GM18858 (cell line): ENCODE measurements around the gene PLK5.
"Not testable (repeated sequence)": the region's sequence is repeated elsewhere in the genome, so short reads cannot be mapped to it uniquely, and the experiment has no call there.

Source experiments
- ATAC-seq: cut with Tn5 transposase; IDR thresholded peaks from one replicate; pipeline ENCODE4 v1.9.1; 2021; ENCODE audit not compliant: unreplicated experiment

The PLK5 gene

DNA sequence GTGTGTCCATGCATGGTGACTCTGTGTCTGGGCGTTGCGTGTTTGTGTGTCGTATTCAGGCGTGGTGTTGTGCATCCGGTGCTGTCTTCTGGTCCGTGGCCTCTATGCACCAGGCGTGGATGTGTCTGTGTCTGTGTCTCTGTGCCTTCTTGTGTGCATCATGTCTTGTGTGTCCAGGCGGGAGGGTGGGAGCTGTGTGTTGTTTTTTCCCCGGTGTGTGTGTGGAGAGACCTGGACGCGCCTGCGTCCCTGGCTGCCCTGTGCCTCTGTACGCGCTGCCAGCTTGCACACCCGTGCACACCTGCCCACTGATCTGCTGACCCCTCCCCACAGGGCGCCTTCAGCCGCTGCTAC, 1.1 kb downstream of the PLK5 start:
- ATAC-seq, result no peak

GRCh38 chr19:1525343-1525742, 1.5 kb downstream of the PLK5 start:
- no peak for ATAC-seq

GRCh38 chr19:1526066-1526778, 2.3 kb downstream of the PLK5 start:
- ATAC-seq, result no peak

DNA sequence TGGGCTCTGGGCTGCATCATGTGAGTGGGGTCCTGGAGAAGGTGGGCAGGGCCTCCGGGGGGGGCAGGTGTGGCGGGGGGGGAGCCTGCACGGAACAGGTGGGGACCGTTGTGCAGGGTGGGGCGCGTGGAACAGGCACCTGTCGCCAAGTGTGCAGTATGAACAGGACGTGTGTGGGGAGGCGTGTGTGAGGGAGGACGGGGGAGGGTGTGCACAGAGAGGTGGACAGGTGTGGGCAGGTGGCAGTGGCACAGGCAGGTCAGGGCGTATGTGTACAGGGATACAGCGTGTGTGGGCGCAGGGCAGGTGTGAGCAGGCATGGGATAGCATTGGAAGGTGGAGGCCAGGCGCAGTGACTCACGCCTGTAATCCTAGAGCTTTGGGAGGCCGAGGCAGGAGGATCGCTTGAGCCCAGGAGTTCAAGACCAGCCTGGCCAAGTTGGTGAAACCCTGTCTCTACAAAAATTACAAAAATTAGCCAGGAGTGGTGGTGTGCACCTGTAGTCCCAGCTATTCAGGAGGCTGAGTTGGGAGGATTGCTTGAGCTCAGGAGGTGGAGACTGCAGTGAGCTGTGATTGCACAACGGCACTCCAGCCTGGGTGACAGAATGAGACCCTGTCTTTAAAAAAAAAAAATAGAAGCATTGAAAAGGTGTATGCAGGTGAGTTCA, 3.2 kb downstream of the PLK5 start:
- no peak for ATAC-seq

DNA sequence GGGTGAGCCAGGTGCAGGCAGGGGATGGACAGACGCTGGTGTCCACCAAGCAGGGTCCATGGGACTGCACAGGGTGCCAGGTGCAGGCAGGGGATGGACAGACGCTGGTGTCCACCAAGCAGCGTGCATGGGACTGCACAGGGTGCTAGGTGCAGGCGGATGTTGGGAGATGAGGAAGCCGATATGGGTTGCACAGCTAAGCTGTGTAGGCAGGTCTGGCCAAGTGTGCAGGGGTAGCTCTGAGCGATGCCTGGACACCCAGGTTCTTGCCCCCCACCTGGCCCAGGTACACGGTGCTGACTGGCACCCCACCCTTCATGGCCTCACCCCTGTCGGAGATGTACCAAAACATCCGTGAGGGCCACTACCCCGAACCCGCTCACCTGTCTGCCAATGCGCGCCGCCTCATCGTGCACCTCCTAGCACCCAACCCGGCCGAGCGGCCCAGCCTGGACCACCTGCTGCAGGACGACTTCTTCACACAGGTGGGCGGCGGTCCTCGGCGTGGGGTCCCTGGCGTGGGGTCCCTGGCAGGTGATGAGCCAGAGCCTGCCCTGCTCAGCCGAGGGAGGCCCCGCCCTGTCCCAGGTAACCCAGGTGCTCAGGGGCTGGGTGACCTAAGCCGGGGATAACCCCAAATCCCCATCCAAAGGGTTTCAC, 3.9 kb downstream of the PLK5 start:
- ATAC-seq, result no peak

GRCh38 chr19:1528596-1529429, 4.9 kb downstream of the PLK5 start:
- no peak for ATAC-seq

DNA sequence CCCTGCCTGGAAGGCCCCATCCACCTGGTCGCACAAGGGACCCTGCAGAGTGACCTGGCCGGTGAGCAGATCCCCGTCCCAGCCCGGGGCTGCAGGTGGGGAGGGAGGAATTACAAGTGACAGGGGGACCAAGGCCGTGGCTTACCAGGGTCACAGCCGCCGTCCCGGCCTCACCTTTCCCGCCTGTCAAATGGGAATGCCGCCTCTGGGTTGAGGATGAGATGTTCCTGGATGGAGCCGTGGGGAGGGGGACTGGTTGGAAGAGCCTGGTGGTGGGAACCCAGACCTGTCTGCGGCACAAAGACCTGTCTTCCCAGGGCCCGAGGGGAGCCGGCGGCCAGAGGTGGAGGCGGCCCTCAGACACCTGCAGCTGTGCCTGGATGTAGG, 5.5 kb downstream of the PLK5 start:
- ATAC-seq, result no peak

DNA sequence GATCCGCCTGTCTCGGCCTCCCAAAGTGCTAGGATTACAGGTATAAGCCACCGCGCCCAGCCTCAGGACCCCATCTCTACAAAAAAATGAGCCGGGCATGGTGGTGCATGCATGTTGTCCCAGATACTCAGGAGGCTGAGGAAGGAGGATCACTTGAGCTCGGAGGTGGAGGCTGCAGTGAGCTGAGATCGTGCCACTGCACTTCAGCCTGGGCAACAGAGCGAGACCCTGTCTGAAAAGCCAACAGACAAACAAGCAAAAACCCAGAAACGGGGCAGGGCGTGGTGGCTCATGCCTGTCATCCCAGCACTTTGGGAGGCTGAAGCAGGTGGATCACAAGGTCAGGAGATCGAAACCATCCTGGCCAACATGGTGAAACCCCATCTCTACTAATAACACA, 7.0 kb downstream of the PLK5 start:
- not testable (repeated sequence) for ATAC-seq

GRCh38 chr19:1531587-1531986, 7.7 kb downstream of the PLK5 start:
- ATAC-seq, result no peak

DNA sequence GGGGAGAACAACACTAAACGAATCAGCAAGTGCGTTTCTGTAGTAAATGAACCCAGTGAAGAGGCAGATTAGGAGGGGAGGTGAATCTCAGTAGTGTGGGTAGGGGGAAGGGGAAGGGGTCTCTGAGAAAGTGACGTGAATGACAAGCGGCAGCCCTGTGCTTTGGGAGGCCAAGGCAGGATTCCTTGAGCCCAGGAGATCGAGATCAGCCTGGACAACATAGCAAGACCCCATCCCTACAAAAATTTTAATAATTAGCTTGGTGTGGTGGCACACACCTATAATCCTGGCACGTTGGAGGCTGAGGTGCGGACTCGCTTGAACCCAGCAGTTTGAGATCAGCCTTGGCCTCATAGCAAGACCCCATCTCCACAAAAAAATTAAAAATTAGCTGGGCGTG, 8.1 kb downstream of the PLK5 start:
- ATAC-seq, result no peak

DNA sequence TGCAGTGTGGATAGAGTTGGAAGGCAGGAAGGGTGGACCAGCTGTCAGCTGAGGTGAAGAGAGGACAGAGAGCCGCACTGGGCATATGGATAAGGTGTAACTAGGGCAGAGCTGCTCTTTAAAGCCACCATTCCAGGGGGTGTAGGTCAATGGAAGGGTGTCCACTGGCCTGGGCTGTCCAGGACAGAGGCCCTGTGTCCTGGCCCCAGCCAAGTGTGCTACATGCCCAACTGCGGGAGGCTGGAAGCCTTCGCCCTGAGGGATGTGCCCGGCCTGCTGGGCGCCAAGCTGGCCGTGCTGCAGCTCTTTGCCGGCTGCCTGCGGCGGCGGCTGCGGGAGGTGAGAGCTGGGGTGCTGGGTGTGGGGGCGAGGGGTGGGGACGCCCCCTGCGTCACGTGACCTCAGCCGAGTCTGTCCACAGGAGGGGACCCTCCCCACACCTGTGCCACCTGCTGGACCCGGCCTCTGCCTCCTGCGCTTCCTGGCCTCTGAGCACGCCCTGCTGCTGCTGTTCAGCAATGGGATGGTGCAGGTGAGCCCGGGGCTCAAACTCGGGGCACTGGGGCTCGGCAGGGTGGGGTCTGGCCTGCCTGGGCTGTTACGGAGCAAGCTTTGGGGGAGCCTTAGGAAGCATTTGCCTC, 9.8 kb downstream of the PLK5 start:
- no peak for ATAC-seq

GRCh38 chr19:1534972-1535371, 11.1 kb downstream of the PLK5 start:
- no peak for ATAC-seq

GRCh38 chr19:1535699-1536098, 11.8 kb downstream of the PLK5 start:
- not testable (repeated sequence) for ATAC-seq

GRCh38 chr19:1538978-1539377, 15.1 kb downstream of the PLK5 start:
- ATAC-seq, result no peak

GRCh38 chr19:1539749-1540148, 15.9 kb downstream of the PLK5 start:
- ATAC-seq, result not testable (repeated sequence)

DNA sequence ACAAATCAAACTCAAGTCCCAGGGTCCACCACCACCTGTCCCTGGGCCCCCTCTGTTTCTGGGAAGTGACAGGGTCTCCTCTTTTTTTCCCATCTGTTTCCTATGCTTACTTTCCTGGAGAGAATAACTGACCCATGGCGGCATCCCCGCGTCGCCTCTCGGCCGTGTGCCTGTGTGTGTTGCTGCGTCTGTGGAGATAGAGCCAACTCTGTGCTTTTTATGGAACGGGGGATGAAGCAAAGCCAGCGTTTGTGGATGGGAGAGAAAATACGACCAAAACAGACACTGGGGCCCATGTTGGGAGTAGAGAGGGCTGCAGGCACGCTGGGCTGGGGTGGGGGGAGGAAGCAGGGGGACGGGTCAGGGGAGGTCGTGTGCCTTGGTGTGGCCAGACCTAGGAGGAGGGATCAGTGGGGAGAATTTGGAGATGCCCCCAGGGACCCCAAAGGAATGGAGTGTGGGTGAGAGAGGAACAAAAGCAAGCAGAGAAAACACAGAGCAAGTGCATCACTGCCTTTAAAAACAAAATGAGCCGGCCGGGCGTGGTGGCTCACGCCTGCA, 16.6 kb downstream of the PLK5 start:
- no peak for ATAC-seq

DNA sequence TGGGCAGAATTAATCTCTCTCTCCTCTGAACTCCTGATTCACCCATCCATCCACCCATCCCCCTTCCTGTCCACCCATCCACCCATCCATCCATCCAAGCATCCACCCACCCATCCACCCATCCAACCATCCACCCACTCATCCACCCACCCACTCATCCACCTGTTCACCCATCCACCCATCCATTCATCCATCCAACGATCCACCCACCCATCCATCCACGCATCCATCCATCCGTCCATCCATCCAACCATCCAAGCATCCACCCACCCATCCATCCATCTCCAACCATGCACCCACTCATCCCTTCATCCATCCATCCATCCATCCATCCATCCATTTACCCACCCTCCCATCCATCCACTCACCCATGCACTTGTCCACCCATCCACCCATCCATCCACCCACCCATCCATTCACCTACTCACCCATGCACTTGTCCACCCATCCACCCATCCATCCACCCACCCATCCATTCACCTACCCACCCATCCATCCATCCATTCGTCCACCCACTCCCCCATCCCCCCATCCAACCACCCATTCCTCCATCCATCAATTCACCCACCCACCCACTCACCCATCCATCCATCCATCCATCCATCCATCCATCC, 25.6 kb downstream of the PLK5 start:
- no peak for ATAC-seq

- no peak for ATAC-seq
Measured at GRCh38 chr19:1551068-1552040, 27.5 kb downstream of the PLK5 start.

GRCh38 chr19:1553415-1553814, 29.5 kb downstream of the PLK5 start:
- no peak for ATAC-seq
